Stimulated activated memory B cell treated with anti-CD40 and anti-IgM and Interleukin-4, amounts not matched to agents 10 μg/mL and 1 μg/mL and 100 μg/mL, for 72 hours (primary cell): ENCODE data around the gene CCDC183.
"Not testable (repeated sequence)": the region's sequence is repeated elsewhere in the genome, so short reads cannot be mapped to it uniquely, and the experiment has no call there.

Source experiments
- ATAC-seq: fragments of 150-1000 bp; cut with Tn5 transposase; 2 replicates; pipeline ENCODE4 v1.10.0; 2021
- H3K27ac Mint-ChIP-seq: one replicate; pipeline ENCODE4 v1.8.0; 2022; ENCODE audit warnings: mild to moderate bottlenecking, mixed read lengths
- H3K27me3 Mint-ChIP-seq: one replicate; pipeline ENCODE4 v1.8.0; 2022; ENCODE audit warnings: mixed read lengths
- H3K36me3 Mint-ChIP-seq: one replicate; pipeline ENCODE4 v1.8.0; 2022; ENCODE audit warnings: mixed read lengths
- H3K4me1 Mint-ChIP-seq: one replicate; pipeline ENCODE4 v1.8.0; 2022; ENCODE audit warnings: mixed read lengths
- H3K4me3 Mint-ChIP-seq: one replicate; pipeline ENCODE4 v1.8.0; 2022; ENCODE audit warnings: mild to moderate bottlenecking, moderate library complexity, mixed read lengths
- H3K9me3 Mint-ChIP-seq: one replicate; pipeline ENCODE4 v1.8.0; 2022; ENCODE audit warnings: mixed read lengths

Gene CCDC183

GRCh38 chr9:136766410-136767120 lies 29.6 kb upstream of the CCDC183 start:
- Mint-ChIP-seq H3K4me3 (peak overlapping the region; percentile 30), H3K27ac (peak overlapping the region; percentile 81), H3K4me1 (peaks cover 43% of the 10 kb centered on the region)
- ATAC-seq, H3K27me3 Mint-ChIP-seq, H3K9me3 Mint-ChIP-seq, H3K36me3 Mint-ChIP-seq: not testable (repeated sequence)

GRCh38 chr9:136769710-136770191 lies 26.4 kb upstream of the CCDC183 start:
- Mint-ChIP-seq H3K4me1 (peaks cover 51% of the 10 kb centered on the region), H3K9me3 (peaks cover 6% of the 10 kb centered on the region), H3K27me3 (peaks cover 9% of the 10 kb centered on the region), H3K27ac (no peak overlapping the region), H3K4me3 (peak overlapping the region; percentile 7), H3K36me3 (peaks cover 6% of the 10 kb centered on the region)
- ATAC-seq, result peak; percentile 65

GRCh38 chr9:136771907-136772415 lies 24.2 kb upstream of the CCDC183 start:
- Mint-ChIP-seq H3K4me3 (no peak overlapping the region), H3K9me3 (peaks cover 6% of the 10 kb centered on the region), H3K36me3 (peaks cover 6% of the 10 kb centered on the region), H3K4me1 (peaks cover 35% of the 10 kb centered on the region), H3K27ac (no peak overlapping the region), H3K27me3 (peaks cover 12% of the 10 kb centered on the region)
- ATAC-seq, result no peak

GRCh38 chr9:136773386-136774044 lies 22.6 kb upstream of the CCDC183 start:
- no peak overlapping the region for H3K27ac Mint-ChIP-seq

GRCh38 chr9:136774416-136775045 lies 21.6 kb upstream of the CCDC183 start:
- peaks cover 37% of the 10 kb centered on the region for H3K27me3 Mint-ChIP-seq
- H3K4me1 Mint-ChIP-seq, result peaks cover 20% of the 10 kb centered on the region
- H3K36me3 Mint-ChIP-seq, result peaks cover 6% of the 10 kb centered on the region
- ATAC-seq, result no peak
- H3K4me3 Mint-ChIP-seq, result no peak overlapping the region
- no peak overlapping the region for H3K27ac Mint-ChIP-seq
- peaks cover 6% of the 10 kb centered on the region for H3K9me3 Mint-ChIP-seq

More at GRCh38 chr9:136773386-136774044, 22.6 kb upstream of the CCDC183 start:
- ATAC-seq, result peak; percentile 78
- H3K9me3 Mint-ChIP-seq, result peaks cover 6% of the 10 kb centered on the region
- peaks cover 6% of the 10 kb centered on the region for H3K36me3 Mint-ChIP-seq
- peaks cover 28% of the 10 kb centered on the region for H3K27me3 Mint-ChIP-seq
- H3K4me3 Mint-ChIP-seq, result no peak overlapping the region
- peaks cover 22% of the 10 kb centered on the region for H3K4me1 Mint-ChIP-seq

- ATAC-seq, result no peak
- peaks cover 31% of the 10 kb centered on the region for H3K27me3 Mint-ChIP-seq
- H3K9me3 Mint-ChIP-seq, result peaks cover 6% of the 10 kb centered on the region
- H3K36me3 Mint-ChIP-seq, result peaks cover 6% of the 10 kb centered on the region
- no peak overlapping the region for H3K27ac Mint-ChIP-seq
- H3K4me1 Mint-ChIP-seq, result peaks cover 14% of the 10 kb centered on the region
- no peak overlapping the region for H3K4me3 Mint-ChIP-seq
These were observed 20.9 kb upstream of the CCDC183 start for GRCh38 chr9:136775191-136775590.

- Mint-ChIP-seq H3K4me3 (no peak overlapping the region), H3K27me3 (peaks cover 30% of the 10 kb centered on the region), H3K9me3 (peaks cover 6% of the 10 kb centered on the region), H3K4me1 (peaks cover 14% of the 10 kb centered on the region), H3K27ac (no peak overlapping the region), H3K36me3 (peaks cover 6% of the 10 kb centered on the region)
- ATAC-seq, result no peak
These were observed 19.2 kb upstream of the CCDC183 start for GRCh38 chr9:136776947-136777346.

- no peak for ATAC-seq
- Mint-ChIP-seq H3K9me3 (peaks cover 6% of the 10 kb centered on the region), H3K27me3 (peaks cover 30% of the 10 kb centered on the region), H3K4me1 (peaks cover 14% of the 10 kb centered on the region), H3K27ac (no peak overlapping the region), H3K36me3 (peaks cover 6% of the 10 kb centered on the region), H3K4me3 (no peak overlapping the region)
These were observed 18.8 kb upstream of the CCDC183 start for GRCh38 chr9:136777359-136777758.

GRCh38 chr9:136779808-136780207 lies 16.3 kb upstream of the CCDC183 start:
- H3K27me3 Mint-ChIP-seq, result peaks cover 30% of the 10 kb centered on the region
- H3K9me3 Mint-ChIP-seq, result no peaks in the 10 kb centered on the region
- H3K36me3 Mint-ChIP-seq, result no peaks in the 10 kb centered on the region
- H3K4me3 Mint-ChIP-seq, result no peak overlapping the region
- peaks cover 16% of the 10 kb centered on the region for H3K4me1 Mint-ChIP-seq
- H3K27ac Mint-ChIP-seq, result no peak overlapping the region
- ATAC-seq, result no peak

- no peaks in the 10 kb centered on the region for H3K36me3 Mint-ChIP-seq
- no peak overlapping the region for H3K4me3 Mint-ChIP-seq
- no peak overlapping the region for H3K27ac Mint-ChIP-seq
- H3K27me3 Mint-ChIP-seq, result peaks cover 37% of the 10 kb centered on the region
- H3K4me1 Mint-ChIP-seq, result peaks cover 18% of the 10 kb centered on the region
- ATAC-seq, result no peak
- no peaks in the 10 kb centered on the region for H3K9me3 Mint-ChIP-seq
These were observed 13.7 kb upstream of the CCDC183 start for GRCh38 chr9:136782452-136782851.

- Mint-ChIP-seq H3K4me1 (peaks cover 27% of the 10 kb centered on the region), H3K27me3 (peaks cover 20% of the 10 kb centered on the region), H3K27ac (no peak overlapping the region), H3K4me3 (no peak overlapping the region), H3K36me3 (no peaks in the 10 kb centered on the region), H3K9me3 (no peaks in the 10 kb centered on the region)
- ATAC-seq, result no peak
These were observed 11.7 kb upstream of the CCDC183 start for GRCh38 chr9:136784249-136784996.

GRCh38 chr9:136784997-136785361 lies 11.2 kb upstream of the CCDC183 start:
- ATAC-seq, result no peak
- H3K27ac Mint-ChIP-seq, result no peak overlapping the region

GRCh38 chr9:136785565-136786355 lies 10.4 kb upstream of the CCDC183 start:
- H3K9me3 Mint-ChIP-seq, H3K4me3 Mint-ChIP-seq, H3K36me3 Mint-ChIP-seq, H3K27ac Mint-ChIP-seq, ATAC-seq: not testable (repeated sequence)
- Mint-ChIP-seq H3K4me1 (peaks cover 27% of the 10 kb centered on the region), H3K27me3 (peaks cover 18% of the 10 kb centered on the region)

More at GRCh38 chr9:136784997-136785361, 11.2 kb upstream of the CCDC183 start:
- H3K4me1 Mint-ChIP-seq, result peaks cover 27% of the 10 kb centered on the region
- H3K9me3 Mint-ChIP-seq, result no peaks in the 10 kb centered on the region
- H3K4me3 Mint-ChIP-seq, result no peak overlapping the region
- no peaks in the 10 kb centered on the region for H3K36me3 Mint-ChIP-seq
- H3K27me3 Mint-ChIP-seq, result peaks cover 18% of the 10 kb centered on the region

GRCh38 chr9:136786451-136786850 lies 9.7 kb upstream of the CCDC183 start:
- H3K4me1 Mint-ChIP-seq, result peaks cover 31% of the 10 kb centered on the region
- no peaks in the 10 kb centered on the region for H3K9me3 Mint-ChIP-seq
- ATAC-seq, result no peak
- H3K27ac Mint-ChIP-seq, result no peak overlapping the region
- no peaks in the 10 kb centered on the region for H3K36me3 Mint-ChIP-seq
- peaks cover 18% of the 10 kb centered on the region for H3K27me3 Mint-ChIP-seq
- no peak overlapping the region for H3K4me3 Mint-ChIP-seq
